Loucy (cell line): ENCODE results near the gene CHD6.

Source experiments
- H2AFZ ChIP-seq: fragments of 200-600 bp; sonication (generic); 2 replicates; pipeline ENCODE4 v1.6.0; 2016; ENCODE audit warnings: antibody characterized with exemption, mild to moderate bottlenecking, low read length, moderate library complexity
- H3F3A ChIP-seq: fragments of 200-600 bp; 2 replicates; pipeline ENCODE4 v1.6.0; 2016; ENCODE audit warnings: antibody characterized with exemption, low read depth, mild to moderate bottlenecking
- H3K27me3 ChIP-seq: fragments of 200-600 bp; sonication (generic); 2 replicates; pipeline ENCODE4 v1.6.1; 2014; ENCODE audit warnings: low read length, mild to moderate bottlenecking; ENCODE audit not compliant: insufficient read depth, poor library complexity, severe bottlenecking
- H3K36me3 ChIP-seq: fragments of 200-600 bp; sonication (generic); 2 replicates; pipeline ENCODE4 v1.6.1; 2016; ENCODE audit warnings: low read length; ENCODE audit not compliant: insufficient read depth
- H3K4me1 ChIP-seq: fragments of 200-600 bp; sonication (generic); 2 replicates; pipeline ENCODE4 v1.5.1; 2014; ENCODE audit warnings: low read length, mild to moderate bottlenecking; ENCODE audit not compliant: insufficient read depth, poor library complexity, severe bottlenecking
- H3K4me2 ChIP-seq: fragments of 200-600 bp; sonication (generic); 2 replicates; pipeline ENCODE4 v1.6.0; 2014; ENCODE audit warnings: antibody characterized with exemption, low read length, low read depth, mild to moderate bottlenecking; ENCODE audit not compliant: poor library complexity, severe bottlenecking
- H3K4me3 ChIP-seq: fragments of 200-600 bp; sonication (generic); 2 replicates; pipeline ENCODE4 v1.5.1; 2014; ENCODE audit warnings: low read length, mild to moderate bottlenecking, mixed read lengths; ENCODE audit not compliant: poor library complexity, severe bottlenecking
- H3K79me2 ChIP-seq: fragments of 200-600 bp; sonication (generic); 2 replicates; pipeline ENCODE4 v1.6.1; 2014; ENCODE audit warnings: low read length; ENCODE audit not compliant: insufficient read depth
- H3K9ac ChIP-seq: fragments of 200-600 bp; sonication (generic); 2 replicates; pipeline ENCODE4 v1.6.0; 2014; ENCODE audit warnings: mild to moderate bottlenecking, low read depth, low read length, moderate library complexity; ENCODE audit not compliant: poor library complexity, severe bottlenecking
- H3K9me2 ChIP-seq: fragments of 200-600 bp; sonication (generic); replicated peaks from 2 replicates; pipeline ENCODE4 v1.6.1; 2016; ENCODE audit warnings: low read depth, low read length, mixed read lengths
- H3K9me3 ChIP-seq: fragments of 200-600 bp; sonication (generic); 2 replicates; pipeline ENCODE4 v1.6.1; 2014; ENCODE audit warnings: mild to moderate bottlenecking, antibody characterized with exemption, low read length, low read depth; ENCODE audit not compliant: insufficient read depth
- H4K20me1 ChIP-seq: fragments of 200-600 bp; sonication (generic); 2 replicates; pipeline ENCODE4 v1.6.0; 2014; ENCODE audit warnings: antibody characterized with exemption, low read length, mild to moderate bottlenecking; ENCODE audit not compliant: insufficient read depth, poor library complexity, severe bottlenecking
- CTCF ChIP-seq: fragments of 200-600 bp; sonication (generic); conservative IDR thresholded peaks from 2 replicates; pipeline ENCODE4 v1.5.1; 2014; ENCODE audit warnings: mild to moderate bottlenecking, antibody characterized with exemption, low read length
- EZH2phosphoT487 ChIP-seq: fragments of 200-600 bp; IDR thresholded peaks from 2 replicates; pipeline ENCODE4 v1.6.1; 2018; ENCODE audit warnings: antibody characterized with exemption, mild to moderate bottlenecking, moderate library complexity, borderline replicate concordance

The CHD6 gene

DNA sequence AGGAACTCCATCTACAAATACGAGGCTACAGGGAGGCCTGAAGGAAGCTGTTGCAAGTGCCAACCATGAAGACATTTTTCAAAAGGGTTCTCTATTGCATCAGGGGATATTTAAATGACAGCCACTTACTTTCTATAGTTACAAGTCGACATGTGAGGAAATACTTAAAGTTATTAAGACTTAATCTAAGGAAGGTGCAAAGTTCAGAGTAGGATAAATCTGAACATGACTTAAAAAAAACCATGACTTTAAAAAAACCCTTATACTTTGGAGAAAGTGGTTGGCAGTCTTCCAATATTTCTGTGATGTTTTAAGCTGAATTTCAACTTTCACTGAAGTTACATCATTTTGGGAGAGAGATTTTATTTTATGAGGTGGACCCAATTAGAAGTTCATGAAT is 195.2 kb downstream of the CHD6 start:
- no peak overlapping the region for H3K4me3 ChIP-seq
- H3K36me3 ChIP-seq: peaks cover 73% of the 10 kb centered on the region
- H3K9me3 ChIP-seq: no peaks in the 10 kb centered on the region

DNA sequence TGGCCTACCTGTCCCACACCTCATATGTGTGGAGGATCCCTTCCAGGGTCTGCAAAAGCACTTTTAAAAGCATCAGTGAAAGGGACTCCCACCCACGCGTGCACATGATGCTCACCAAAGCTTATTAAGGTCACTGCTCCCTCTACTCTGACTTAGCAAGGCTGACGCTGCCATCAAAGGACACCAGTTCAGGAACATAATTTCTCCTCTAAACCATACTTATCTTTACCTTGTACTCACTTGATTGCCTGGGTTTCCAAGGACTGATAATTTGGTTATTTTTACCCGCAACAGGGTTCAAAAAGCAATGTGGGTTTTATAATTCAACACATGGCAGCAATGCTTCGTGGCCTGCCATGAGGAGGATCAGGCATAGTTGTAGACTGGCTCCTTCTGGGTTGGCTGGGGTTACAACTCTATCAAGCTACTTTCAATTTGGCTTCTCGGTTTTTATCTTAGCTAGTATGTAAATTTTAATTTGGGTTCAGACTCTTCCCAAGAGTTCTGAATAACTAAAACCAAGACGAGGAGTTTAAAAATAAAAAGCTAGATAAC is 199.4 kb downstream of the CHD6 start:
- H3K9me3 ChIP-seq: no peaks in the 10 kb centered on the region
- H3K27me3 ChIP-seq: no peaks in the 10 kb centered on the region
- no peaks in the 10 kb centered on the region for H3K4me1 ChIP-seq
- no peaks in the 10 kb centered on the region for H3K9me2 ChIP-seq
- no peaks in the 10 kb centered on the region for H3F3A ChIP-seq
- H3K4me2 ChIP-seq: no peak overlapping the region
- H3K9ac ChIP-seq: no peak overlapping the region
- no peaks in the 10 kb centered on the region for H3K79me2 ChIP-seq
- TF ChIP-seq CTCF (no peak), EZH2phosphoT487 (no peak)
- H3K36me3 ChIP-seq: peaks cover 86% of the 10 kb centered on the region; the same call in 1 of the 2 replicates
- no peak overlapping the region for H3K4me3 ChIP-seq
- H2AFZ ChIP-seq: no peak overlapping the region
- H4K20me1 ChIP-seq: no peaks in the 10 kb centered on the region

More for the DNA sequence above, 195.2 kb downstream of the CHD6 start:
- Histone ChIP-seq H3K4me2 (no peak overlapping the region), H3K9me2 (no peaks in the 10 kb centered on the region), H3K9ac (no peak overlapping the region), H3F3A (0 out of 2 replicates have a peak, but pooled peaks cover 6% of the 10 kb centered on the region), H2AFZ (no peak overlapping the region), H4K20me1 (no peaks in the 10 kb centered on the region), H3K79me2 (no peaks in the 10 kb centered on the region), H3K27me3 (no peaks in the 10 kb centered on the region), H3K4me1 (peaks cover 31% of the 10 kb centered on the region)
- TF ChIP-seq CTCF: no peak
- TF ChIP-seq EZH2phosphoT487: no peak

DNA sequence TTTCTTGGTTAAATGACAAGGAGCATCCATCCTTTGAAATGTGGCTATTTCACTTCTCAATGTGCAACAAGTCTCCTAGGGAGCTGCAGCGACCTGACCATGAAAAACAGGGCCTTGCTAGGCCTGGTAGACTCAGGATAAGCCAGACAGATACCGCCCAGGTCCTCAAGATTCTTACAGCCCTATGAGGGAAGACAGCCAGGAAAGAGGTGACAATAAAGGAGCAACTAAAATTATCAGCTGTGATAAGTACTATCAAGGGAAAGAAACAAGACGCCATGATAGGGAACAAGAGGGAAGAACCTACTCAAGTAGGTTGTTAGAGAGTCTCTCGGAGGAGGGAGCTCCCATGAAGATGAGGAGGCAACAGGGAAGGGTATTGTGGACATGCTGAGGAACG is 200.1 kb downstream of the CHD6 start:
- Histone ChIP-seq H3K36me3 (peaks cover 86% of the 10 kb centered on the region; the same call in 1 of the 2 replicates), H3K4me3 (no peak overlapping the region)
- TF ChIP-seq EZH2phosphoT487 (no peak), CTCF (no peak)

More for the DNA sequence above, 200.1 kb downstream of the CHD6 start:
- Histone ChIP-seq H3K9me3 (no peaks in the 10 kb centered on the region), H3K9me2 (no peaks in the 10 kb centered on the region), H3F3A (no peaks in the 10 kb centered on the region), H4K20me1 (no peaks in the 10 kb centered on the region), H3K27me3 (no peaks in the 10 kb centered on the region), H3K9ac (no peak overlapping the region), H2AFZ (no peak overlapping the region), H3K4me1 (no peaks in the 10 kb centered on the region), H3K79me2 (no peaks in the 10 kb centered on the region), H3K4me2 (no peak overlapping the region)
